Muscle of leg (tissue), 11 donors: ENCODE data around the gene COL18A1. TPM values are rescaled to one million over a fixed set of nuclear protein-coding genes. Genes with fewer than 3 reads are reported as not detected.

ENCODE experiments used
- DNase-seq: peaks from one replicate; pipeline ENCODE4 v3.0.0; 2013
- H3K27ac ChIP-seq: one replicate; pipeline ENCODE4 v1.5.1; 2013; ENCODE audit warnings: mild to moderate bottlenecking, low read length, control low read depth
- H3K27me3 ChIP-seq: one replicate; pipeline ENCODE4 v1.6.1; 2013; ENCODE audit warnings: low read length; ENCODE audit not compliant: control insufficient read depth, insufficient read depth
- H3K36me3 ChIP-seq: one replicate; pipeline ENCODE4 v1.6.1; 2013; ENCODE audit warnings: low read length; ENCODE audit not compliant: control insufficient read depth, insufficient read depth
- H3K4me1 ChIP-seq: one replicate; pipeline ENCODE4 v1.6.1; 2013; ENCODE audit warnings: low read length; ENCODE audit not compliant: control insufficient read depth, insufficient read depth
- H3K4me3 ChIP-seq: one replicate; pipeline ENCODE4 v1.5.1; 2013; ENCODE audit warnings: low read length, control low read depth
- H3K9me3 ChIP-seq: replicated peaks from 2 replicates; pipeline ENCODE4 v1.6.1; 2013; ENCODE audit warnings: low read depth, low read length; ENCODE audit not compliant: control insufficient read depth
- WGBS: methylation state at CpG from one replicate; pipeline ENCODE4 v1.1.5; 2013; ENCODE audit warnings: missing lambda C conversion rate; ENCODE audit not compliant: insufficient coverage; 5-methylcytosine and 5-hydroxymethylcytosine counted together
- polyA plus RNA-seq, 8 donors: library from polyadenylated mRNA; unstranded; fragments of 120-200 nt; gene quantifications; one replicate each; pipeline versions ENCODE4 v1.2.1 to v1.2.3, GENCODE V29; 2013; ENCODE audit warnings: inconsistent platforms in 1 of 8, low replicate concordance in 1 of 8; ENCODE audit not compliant: insufficient read length in 8 of 8, insufficient read depth in 1 of 8
- total RNA-seq: library from RNA; stranded (reverse); fragments of 120-200 nt; gene quantifications from one replicate; pipeline ENCODE4 v1.2.4, GENCODE V29; 2013

The COL18A1 gene
- total and polyA plus RNA-seq, 9 donors: 58.4 to 141 (median 95.6) TPM

DNA sequence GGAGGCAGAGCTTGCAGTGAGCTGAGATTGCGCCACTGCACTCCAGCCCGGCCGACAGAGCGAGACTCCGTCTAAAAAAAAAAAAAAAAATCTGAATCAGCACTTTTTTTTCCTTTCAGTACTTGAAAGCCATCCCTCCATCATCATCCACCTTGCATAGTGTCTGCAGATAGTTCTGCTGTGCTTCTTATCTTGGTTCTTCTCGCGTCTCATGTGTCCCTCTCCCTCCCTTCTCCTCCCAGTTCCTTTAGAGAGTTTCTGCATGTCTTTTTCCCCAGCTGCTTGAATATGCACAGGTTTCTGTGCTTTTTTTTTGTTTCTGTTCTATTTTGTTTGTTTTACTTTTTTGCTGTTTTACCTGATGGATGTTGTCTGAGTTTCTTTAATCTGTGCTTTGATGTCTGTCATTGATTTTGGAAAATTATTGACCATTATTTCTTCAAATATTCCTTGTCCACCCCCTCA is 3.9 kb upstream of the COL18A1 start:
- no peak overlapping the region for H3K27ac ChIP-seq
- no peak for DNase-seq
- H3K4me3 ChIP-seq: no peak overlapping the region
- peaks cover 26% of the 10 kb centered on the region for H3K27me3 ChIP-seq
- WGBS: 98% methylated on average over 7 of the region's 7 CpGs
- peaks cover 7% of the 10 kb centered on the region for H3K9me3 ChIP-seq
- H3K36me3 ChIP-seq: no peaks in the 10 kb centered on the region
- H3K4me1 ChIP-seq: peaks cover 14% of the 10 kb centered on the region

DNA sequence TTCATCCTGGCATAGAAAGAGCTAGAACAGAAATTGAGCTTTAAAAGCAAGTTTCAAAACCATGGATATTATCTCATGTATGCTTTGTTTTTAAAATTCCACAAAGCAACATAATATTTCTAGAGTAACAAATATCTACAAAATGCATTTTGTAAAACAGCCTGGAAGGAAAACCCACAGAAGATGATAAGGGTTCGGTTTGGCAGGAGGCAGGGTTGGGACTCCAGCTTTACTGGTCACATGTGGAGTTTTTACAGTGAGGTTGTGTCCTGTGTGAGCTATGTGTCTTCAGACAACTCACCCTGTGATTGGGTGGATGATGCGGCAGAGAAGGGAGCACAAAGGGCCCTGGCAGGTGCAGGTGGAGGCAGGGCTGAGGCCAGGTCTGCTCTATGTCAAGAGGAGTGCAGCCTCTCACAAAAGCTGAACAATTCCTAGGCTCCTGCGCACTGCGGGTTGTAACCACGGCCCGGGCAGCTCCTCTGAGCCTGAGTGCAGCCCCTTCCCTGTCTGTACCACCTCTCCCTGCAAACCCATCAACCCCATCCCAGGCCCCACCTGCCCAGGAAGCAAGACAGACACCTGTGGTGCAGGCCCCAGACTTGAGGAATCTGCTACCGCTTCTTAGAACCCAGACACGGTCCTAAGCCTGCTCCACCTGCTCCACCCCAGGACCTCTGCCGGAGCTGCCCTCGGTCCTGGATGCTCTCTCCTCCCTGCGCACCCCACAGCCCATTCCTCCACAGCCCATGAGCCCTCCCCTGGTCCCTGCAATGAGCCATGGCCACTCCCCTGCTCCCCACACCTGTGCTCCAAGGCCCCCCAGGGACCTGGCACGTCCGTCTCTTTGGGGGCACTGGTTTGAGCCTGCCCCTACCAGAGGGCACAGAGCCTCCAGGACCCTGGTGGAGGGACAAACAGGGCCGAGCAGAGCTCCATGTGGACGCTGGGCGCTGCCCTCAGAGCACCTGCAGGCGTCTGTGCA is 2.8 kb upstream of the COL18A1 start:
- WGBS: 86% methylated on average over 17 of the region's 17 CpGs
- Histone ChIP-seq H3K36me3 (no peaks in the 10 kb centered on the region), H3K9me3 (peaks cover 7% of the 10 kb centered on the region), H3K27me3 (peaks cover 30% of the 10 kb centered on the region), H3K4me3 (no peak overlapping the region), H3K27ac (no peak overlapping the region), H3K4me1 (peaks cover 24% of the 10 kb centered on the region)
- no peak for DNase-seq

DNA sequence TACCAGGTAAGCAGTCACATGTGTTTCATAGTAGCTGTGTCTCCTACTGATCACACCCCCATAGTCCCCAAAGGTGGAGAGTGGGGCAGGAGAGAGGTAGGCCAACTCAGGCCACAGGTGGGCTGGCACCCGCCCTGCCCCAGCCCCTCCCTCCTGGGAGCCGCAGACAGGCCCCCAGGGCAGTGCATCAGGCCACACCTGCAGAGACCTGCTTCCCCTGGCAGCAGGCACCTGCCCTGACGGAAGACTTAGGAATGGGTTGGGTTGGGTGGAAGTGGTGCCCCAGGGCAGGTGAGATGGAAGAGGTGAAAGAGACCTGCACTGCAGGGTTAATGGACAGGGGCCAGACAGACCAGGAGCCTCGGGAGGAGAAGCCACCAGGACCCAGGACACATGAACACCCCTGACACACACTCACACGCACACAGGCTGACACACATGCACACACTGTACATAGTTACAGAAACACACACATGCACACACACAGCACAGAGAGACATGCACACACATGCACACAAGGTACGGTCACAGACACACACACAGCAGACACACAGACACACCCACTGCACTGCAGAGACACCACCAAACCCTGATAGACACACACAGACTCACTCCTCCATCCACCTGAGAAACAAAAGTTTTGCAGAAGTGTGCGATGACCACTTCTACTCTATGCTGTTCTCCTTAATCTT is 1.7 kb upstream of the COL18A1 start:
- H3K36me3 ChIP-seq: no peaks in the 10 kb centered on the region
- no peak for DNase-seq
- WGBS: 43% methylated on average over 3 of the region's 7 CpGs
- peaks cover 35% of the 10 kb centered on the region for H3K4me1 ChIP-seq
- H3K27ac ChIP-seq: no peak overlapping the region
- H3K9me3 ChIP-seq: peaks cover 7% of the 10 kb centered on the region
- no peak overlapping the region for H3K4me3 ChIP-seq
- H3K27me3 ChIP-seq: peaks cover 32% of the 10 kb centered on the region

GRCh38 chr21:45403825-45404729 is 888 bp upstream of the COL18A1 start:
- peaks cover 43% of the 10 kb centered on the region for H3K4me1 ChIP-seq
- peaks cover 7% of the 10 kb centered on the region for H3K9me3 ChIP-seq
- H3K27ac ChIP-seq: no peak overlapping the region
- 12% methylated on average over 38 of the region's 39 CpGs for WGBS
- H3K27me3 ChIP-seq: peaks cover 32% of the 10 kb centered on the region
- DNase-seq: peak; percentile 70
- peak overlapping the region; percentile 47 for H3K4me3 ChIP-seq
- H3K36me3 ChIP-seq: no peaks in the 10 kb centered on the region

DNA sequence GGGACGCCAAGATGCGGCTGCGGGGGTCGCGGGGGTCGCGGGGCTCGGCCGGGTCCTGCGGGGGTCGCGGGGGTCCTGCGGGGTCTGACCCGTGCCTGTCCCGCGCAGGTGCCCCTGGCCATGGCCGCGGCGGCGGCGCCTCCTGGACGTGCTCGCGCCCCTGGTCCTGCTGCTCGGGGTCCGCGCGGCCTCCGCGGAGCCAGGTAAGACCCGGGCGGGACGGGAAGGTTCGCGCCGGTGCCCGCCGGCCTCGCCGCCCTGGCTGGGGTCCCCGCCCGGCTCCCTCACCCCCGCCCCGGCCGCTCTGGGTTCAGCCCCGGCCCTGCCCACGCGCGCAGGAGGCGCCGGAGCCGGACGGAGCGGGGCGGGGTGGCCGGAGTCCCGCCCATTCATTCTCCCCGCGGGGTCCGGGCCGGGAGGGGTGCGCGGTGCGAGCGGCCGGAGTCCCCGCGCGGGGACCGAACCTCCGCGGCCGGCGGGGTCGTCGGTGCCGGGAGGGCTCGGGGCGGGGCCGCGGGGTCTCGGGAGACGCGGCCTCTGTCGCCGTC is 380 bp downstream of the COL18A1 start:
- peaks cover 7% of the 10 kb centered on the region for H3K9me3 ChIP-seq
- peak; percentile 79 for DNase-seq

GRCh38 chr21:45405819-45406762 is 1.1 kb downstream of the COL18A1 start:
- Histone ChIP-seq H3K9me3 (peaks cover 5% of the 10 kb centered on the region), H3K36me3 (no peaks in the 10 kb centered on the region), H3K4me3 (peak overlapping the region; percentile 41), H3K27me3 (peaks cover 32% of the 10 kb centered on the region), H3K27ac (peak overlapping the region; percentile 87), H3K4me1 (peaks cover 63% of the 10 kb centered on the region)
- 4% methylated on average over 65 of the region's 83 CpGs for WGBS
- peak; percentile 57 for DNase-seq

More for the DNA sequence above, 380 bp downstream of the COL18A1 start:
- WGBS: under 1% methylated on average over 86 of the region's 86 CpGs
- H3K27ac ChIP-seq: no peak overlapping the region
- peaks cover 32% of the 10 kb centered on the region for H3K27me3 ChIP-seq
- H3K4me3 ChIP-seq: peak overlapping the region; percentile 19
- H3K36me3 ChIP-seq: no peaks in the 10 kb centered on the region
- H3K4me1 ChIP-seq: peaks cover 56% of the 10 kb centered on the region

- H3K4me3 ChIP-seq: peak overlapping the region; percentile 41
- H3K27ac ChIP-seq: peak overlapping the region; percentile 87
- H3K27me3 ChIP-seq: peaks cover 32% of the 10 kb centered on the region
- no peaks in the 10 kb centered on the region for H3K36me3 ChIP-seq
- peak; percentile 93 for DNase-seq
- 45% methylated on average over 11 of the region's 17 CpGs for WGBS
- H3K4me1 ChIP-seq: peaks cover 71% of the 10 kb centered on the region
- no peaks in the 10 kb centered on the region for H3K9me3 ChIP-seq
Measured at GRCh38 chr21:45406801-45407628, 2.0 kb downstream of the COL18A1 start.

- peaks cover 27% of the 10 kb centered on the region for H3K27me3 ChIP-seq
- H3K36me3 ChIP-seq: no peaks in the 10 kb centered on the region
- peak overlapping the region; percentile 87 for H3K27ac ChIP-seq
- no peak for DNase-seq
- no peaks in the 10 kb centered on the region for H3K9me3 ChIP-seq
- H3K4me1 ChIP-seq: peaks cover 73% of the 10 kb centered on the region
- H3K4me3 ChIP-seq: no peak overlapping the region
- WGBS: 68% methylated on average over 8 of the region's 10 CpGs
Measured at GRCh38 chr21:45407629-45408247, 2.8 kb downstream of the COL18A1 start.
